ENCODE data around the gene GABRG3. TPM values are rescaled to one million over a fixed set of nuclear protein-coding genes. Genes with fewer than 3 reads are reported as not detected.

GABRG3 gene
- total RNA-seq, 1 donor from 2014 or later = 0.08 TPM

GRCh38 chr15:27323801-27324200 is 352.8 kb downstream of the GABRG3 start:
- TF ChIP-seq, protein P1, sequence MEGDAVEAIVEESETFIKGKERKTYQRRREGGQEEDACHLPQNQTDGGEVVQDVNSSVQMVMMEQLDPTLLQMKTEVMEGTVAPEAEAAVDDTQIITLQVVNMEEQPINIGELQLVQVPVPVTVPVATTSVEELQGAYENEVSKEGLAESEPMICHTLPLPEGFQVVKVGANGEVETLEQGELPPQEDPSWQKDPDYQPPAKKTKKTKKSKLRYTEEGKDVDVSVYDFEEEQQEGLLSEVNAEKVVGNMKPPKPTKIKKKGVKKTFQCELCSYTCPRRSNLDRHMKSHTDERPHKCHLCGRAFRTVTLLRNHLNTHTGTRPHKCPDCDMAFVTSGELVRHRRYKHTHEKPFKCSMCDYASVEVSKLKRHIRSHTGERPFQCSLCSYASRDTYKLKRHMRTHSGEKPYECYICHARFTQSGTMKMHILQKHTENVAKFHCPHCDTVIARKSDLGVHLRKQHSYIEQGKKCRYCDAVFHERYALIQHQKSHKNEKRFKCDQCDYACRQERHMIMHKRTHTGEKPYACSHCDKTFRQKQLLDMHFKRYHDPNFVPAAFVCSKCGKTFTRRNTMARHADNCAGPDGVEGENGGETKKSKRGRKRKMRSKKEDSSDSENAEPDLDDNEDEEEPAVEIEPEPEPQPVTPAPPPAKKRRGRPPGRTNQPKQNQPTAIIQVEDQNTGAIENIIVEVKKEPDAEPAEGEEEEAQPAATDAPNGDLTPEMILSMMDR (IDR thresholded peaks at IDR 0.05; ENCODE audit: insufficient read depth, low read length, poor library complexity, severe bottlenecking) = no peak
- DNase-seq (ENCODE audit: low read depth) = no peak

DNA sequence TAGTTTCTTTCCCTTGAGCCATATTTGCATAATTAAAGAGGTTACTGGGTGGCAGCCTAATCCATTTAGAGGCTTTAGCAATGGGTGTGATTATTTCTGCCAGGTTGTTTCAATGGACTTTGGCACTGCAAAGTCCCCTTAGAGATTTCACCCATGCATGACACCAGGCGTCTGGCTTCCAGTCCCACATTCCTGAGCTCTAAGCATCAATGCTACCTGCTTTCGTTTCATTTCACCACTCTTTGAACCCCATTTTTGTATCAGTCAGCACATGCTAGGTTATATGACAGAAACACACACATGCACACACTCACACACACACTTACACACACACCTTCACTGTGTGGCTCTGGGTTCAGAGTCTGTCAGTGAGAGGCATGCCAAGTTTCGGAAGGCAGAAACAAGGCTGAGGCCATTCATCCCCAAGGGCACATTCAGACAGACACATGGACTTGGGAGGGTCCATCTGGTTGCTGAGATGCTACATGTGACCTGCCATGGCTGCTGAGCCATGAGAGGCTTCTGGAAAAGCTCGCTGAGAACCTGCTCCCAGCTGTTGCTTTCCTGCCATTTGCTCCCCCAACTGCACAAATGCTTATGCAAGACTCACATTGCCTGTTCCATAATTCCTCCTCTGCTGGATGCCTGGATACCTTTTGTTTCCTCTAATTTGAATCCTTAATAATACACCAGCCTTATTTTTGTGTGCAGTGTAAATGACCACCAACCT is 354.1 kb downstream of the GABRG3 start:
- Histone ChIP-seq H3K4me3 (ENCODE audit: low read depth, low read length) (no peak overlapping the region), H3K36me3 (ENCODE audit: control insufficient read depth, insufficient read depth, low read length) (no peaks in the 10 kb centered on the region), H3K27me3 (ENCODE audit: control insufficient read depth, insufficient read depth, low read length) (no peaks in the 10 kb centered on the region)
- no peak for DNase-seq (ENCODE audit: low read depth)
- TF ChIP-seq, protein P1 (IDR thresholded peaks at IDR 0.05; ENCODE audit: insufficient read depth, low read length, poor library complexity, severe bottlenecking) = no peak

More at GRCh38 chr15:27323801-27324200, 352.8 kb downstream of the GABRG3 start:
- Histone ChIP-seq H3K36me3 (ENCODE audit: control insufficient read depth, insufficient read depth, low read length) (no peaks in the 10 kb centered on the region), H3K4me3 (ENCODE audit: low read depth, low read length) (no peak overlapping the region), H3K27me3 (ENCODE audit: control insufficient read depth, insufficient read depth, low read length) (no peaks in the 10 kb centered on the region)

GRCh38 chr15:27327467-27328025 is 356.6 kb downstream of the GABRG3 start:
- Histone ChIP-seq H3K27me3 (ENCODE audit: control insufficient read depth, insufficient read depth, low read length) (no peaks in the 10 kb centered on the region), H3K4me3 (ENCODE audit: low read depth, low read length) (no peak overlapping the region), H3K36me3 (ENCODE audit: control insufficient read depth, insufficient read depth, low read length) (no peaks in the 10 kb centered on the region)
- no peak for DNase-seq (ENCODE audit: low read depth)
- TF ChIP-seq, protein P1 (IDR thresholded peaks at IDR 0.05; ENCODE audit: insufficient read depth, low read length, poor library complexity, severe bottlenecking) = no peak

DNA sequence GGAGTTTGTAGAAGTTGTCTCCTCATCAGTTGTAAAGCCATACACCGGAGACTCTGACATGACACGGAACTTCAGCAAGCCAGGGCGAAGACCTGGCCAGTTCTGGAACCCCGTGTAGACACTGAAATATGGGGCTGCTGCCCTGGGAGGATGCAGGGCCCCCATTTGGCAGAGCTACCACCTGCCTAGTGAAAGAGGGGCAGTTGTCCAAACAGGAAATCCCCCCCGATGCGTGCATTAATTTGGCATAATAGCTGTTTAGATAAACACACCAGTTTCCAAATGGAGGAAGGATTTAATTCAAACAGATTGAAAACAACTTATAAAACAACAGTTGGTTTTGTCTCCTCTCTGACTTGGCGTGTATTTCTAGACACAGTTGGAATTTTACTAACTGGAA is 357.2 kb downstream of the GABRG3 start:
- Histone ChIP-seq H3K36me3 (ENCODE audit: control insufficient read depth, insufficient read depth, low read length) (no peaks in the 10 kb centered on the region), H3K27me3 (ENCODE audit: control insufficient read depth, insufficient read depth, low read length) (no peaks in the 10 kb centered on the region), H3K4me3 (ENCODE audit: low read depth, low read length) (no peak overlapping the region)
- no peak for DNase-seq (ENCODE audit: low read depth)
- TF ChIP-seq, protein P1 (IDR thresholded peaks at IDR 0.05; ENCODE audit: insufficient read depth, low read length, poor library complexity, severe bottlenecking) = no peak

DNA sequence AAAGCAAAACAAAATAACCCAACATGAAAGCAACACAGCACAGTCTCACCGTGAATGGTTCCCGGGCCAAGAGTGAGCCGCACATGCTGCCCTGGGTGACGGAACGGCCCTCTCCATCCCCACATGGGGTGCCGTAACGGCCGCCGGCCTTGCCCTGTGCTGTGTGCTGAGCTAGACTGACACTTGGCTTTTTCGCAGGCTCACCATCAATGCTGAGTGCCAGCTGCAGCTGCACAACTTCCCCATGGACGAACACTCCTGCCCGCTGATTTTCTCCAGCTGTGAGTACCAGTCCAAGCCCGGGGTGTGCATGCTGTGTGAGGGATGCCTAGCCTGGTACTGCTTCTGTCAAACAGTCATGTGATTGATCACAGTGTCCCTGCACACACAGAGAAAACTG is 357.6 kb downstream of the GABRG3 start:
- no peak for DNase-seq (ENCODE audit: low read depth)
- TF ChIP-seq, protein P1 (IDR thresholded peaks at IDR 0.05; ENCODE audit: insufficient read depth, low read length, poor library complexity, severe bottlenecking) = no peak
- H3K27me3 ChIP-seq (ENCODE audit: control insufficient read depth, insufficient read depth, low read length) = no peaks in the 10 kb centered on the region
- H3K4me3 ChIP-seq (ENCODE audit: low read depth, low read length) = no peak overlapping the region
- H3K36me3 ChIP-seq (ENCODE audit: control insufficient read depth, insufficient read depth, low read length) = no peaks in the 10 kb centered on the region
